GM10847 (cell line): ENCODE measurements around the gene NUDT7.

Experiments used
- POLR2A ChIP-seq: IDR thresholded peaks from 2 replicates; pipeline ENCODE4 v1.6.1; 2011; ENCODE audit not compliant: insufficient read length; ENCODE audit errors: extremely low read depth

Gene NUDT7

DNA sequence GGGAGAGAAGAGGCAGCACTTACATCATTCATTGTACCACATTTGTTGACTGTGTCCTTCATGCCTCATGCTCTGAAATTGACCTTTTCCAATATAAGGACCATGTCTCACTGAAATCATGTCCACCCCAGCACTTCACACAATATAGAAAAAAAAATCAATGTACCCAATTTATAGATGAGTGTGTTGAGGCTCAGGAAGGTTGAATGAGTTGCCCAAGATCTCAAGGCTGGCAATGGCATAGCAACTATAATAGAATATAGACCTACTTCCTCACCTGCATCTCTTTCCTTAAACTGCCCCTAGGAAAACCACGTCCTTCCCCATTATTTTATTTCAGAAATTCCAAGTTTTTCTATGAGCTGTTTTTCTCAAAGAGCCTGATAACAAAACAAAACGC lies 65.1 kb downstream of the NUDT7 start:
- TF ChIP-seq POLR2A, result no peak

DNA sequence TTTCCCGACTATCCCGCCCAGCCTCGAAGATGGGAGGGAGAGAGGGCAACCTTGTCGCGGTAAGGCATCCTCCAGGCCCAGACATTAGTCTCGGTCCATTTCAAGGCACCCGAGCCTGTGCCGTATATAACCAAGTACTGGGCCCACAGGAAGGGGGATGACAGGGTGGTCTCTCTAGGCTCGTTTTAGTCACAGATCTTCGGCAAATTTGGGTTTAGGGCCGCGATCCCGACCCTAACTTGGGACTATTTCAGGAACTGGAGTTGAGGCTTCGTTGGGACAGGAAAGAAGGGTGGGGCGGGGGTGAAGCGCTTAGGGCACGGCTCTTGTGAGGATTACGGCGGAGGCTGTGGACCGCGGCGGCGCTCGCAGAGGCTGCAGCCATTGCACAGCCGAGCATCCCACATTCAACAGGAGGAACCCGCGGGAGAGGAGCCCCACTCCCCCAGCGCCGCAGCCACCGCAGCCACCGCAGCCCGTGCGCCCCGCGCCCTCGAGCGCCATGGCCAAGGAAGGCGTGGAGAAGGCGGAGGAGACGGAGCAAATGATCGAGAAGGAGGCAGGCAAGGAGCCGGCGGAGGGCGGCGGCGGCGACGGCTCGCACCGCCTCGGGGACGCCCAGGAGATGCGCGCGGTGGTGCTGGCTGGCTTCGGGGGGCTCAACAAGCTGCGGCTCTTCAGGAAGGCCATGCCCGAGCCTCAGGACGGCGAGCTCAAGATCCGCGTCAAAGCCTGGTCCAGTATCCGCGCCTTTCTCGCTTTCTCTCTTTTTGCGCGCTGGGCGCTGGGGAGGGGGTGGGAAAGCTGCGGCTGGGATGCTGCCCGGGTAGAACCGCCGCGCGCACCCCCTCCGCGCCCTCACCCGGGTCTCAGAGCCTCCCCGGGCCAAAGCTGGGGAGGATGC lies 66.1 kb downstream of the NUDT7 start, which contains the start of gene VAT1L:
VAT1L (plus strand) TSS at position 384 of the 904 bp plus-strand sequence; CDS start at position 503, 119 bp downstream.
- no peak for TF ChIP-seq POLR2A

DNA sequence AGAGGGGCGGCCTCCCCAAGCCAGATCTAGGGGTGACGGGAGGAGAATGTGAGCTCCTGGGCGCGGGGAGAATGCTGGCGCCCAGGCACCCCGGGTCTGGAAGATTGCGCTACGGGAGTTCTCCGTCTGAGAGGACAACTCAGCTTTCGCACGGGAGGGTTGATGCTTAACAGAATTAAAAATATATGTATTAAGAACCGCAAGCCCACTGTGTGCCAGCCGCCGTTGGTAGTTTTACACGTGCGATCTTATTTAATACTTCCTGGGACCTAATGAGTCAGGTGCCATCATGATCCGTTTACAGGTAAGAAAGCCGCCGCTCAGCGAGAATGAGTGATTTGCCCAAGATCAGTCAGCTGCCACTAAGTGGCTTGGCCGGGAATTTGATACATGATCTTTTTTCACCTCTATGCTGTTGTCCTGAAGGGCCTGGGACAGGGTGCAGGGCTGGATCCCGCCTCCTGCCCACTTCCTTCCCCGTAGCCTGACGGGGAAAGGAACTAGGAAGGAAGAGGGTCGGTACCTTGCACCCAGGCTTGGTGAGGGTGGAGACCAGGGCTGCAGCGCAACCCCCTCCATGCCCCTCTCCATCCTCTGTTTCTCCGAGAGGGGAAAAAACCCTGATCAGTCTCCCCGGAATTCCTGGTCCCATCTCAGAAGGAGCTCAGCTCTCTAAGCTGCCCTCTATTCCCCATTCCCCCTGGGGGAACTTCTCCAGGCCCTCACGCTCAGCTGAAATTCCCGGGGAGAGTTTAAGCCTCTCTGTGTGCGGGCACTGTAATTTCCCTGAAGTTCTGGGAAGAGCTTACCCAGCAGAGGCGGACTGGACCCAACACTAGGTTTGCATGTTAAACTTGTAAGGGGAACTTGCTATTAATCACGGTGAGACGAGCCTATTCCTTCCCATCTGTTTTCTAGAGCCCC lies 67.0 kb downstream of the NUDT7 start:
- no peak for TF ChIP-seq POLR2A

DNA sequence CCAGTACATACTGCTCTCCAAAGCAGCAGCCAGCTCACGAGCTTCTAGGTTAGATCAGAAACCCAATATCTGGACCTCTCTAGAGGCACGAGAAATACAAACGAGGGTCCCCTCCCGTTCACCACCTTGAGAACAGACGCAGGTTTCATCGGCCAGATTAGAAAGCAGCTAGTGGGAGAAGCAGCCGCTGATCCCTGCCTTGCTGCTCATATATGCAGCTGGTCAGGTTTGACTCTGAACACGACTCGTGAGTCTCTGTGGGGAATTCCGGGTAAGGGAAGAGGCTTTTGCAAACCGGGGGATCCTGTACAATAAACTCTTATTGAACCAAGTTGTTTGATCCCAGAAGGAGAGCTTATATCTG lies 67.7 kb downstream of the NUDT7 start:
- no peak for TF ChIP-seq POLR2A

GRCh38 chr16:77790912-77791311 lies 68.6 kb downstream of the NUDT7 start:
- TF ChIP-seq POLR2A, result no peak
